Measurements from ENCODE around the gene MGAT5B. TPM values are rescaled to one million over a fixed set of nuclear protein-coding genes. Genes with fewer than 3 reads are reported as not detected.

MGAT5B gene
- total and polyA plus RNA-seq, 2 donors from 2014 or later: 0.56 to 2.3 TPM

DNA sequence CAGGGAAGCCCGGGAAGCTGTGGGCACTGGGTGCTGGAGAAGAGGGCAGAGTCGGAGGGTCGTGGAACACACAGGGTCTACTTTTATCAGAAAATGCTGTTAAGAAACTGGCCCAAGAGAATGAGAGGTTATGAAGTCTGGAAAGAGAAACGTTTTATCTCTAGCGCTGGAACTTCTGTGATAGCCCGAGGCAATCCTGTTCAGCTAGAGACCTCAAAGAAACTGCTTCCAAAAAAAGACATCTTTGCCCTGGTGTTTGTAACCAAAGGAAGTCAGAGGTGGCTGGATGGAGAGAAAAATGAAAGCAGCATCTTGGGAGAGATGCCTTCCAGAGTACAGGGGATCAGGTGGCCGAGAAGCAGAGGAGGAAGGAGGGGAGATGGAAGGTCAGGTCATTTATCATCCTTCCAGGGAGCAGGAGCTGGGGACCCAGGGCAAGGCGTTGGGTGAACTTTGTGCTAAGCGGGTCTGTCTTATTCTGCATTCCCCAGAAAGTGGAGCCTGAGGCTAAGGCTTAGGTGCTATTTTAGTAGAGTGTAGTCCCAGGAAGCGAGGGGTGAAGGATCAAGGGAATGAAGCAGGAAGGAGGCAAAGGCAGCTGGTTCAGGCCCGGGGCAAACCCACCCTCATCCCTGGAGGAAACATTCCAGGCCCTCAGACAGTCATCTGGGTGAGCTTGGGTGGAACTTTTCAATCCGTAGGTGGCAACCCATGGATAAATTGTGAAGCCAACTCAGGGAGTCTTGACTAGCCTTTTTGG lies 66.5 kb downstream of the MGAT5B start:
- Histone ChIP-seq H3K4me1 (ENCODE audit: control insufficient read depth in 2 of 3, insufficient read depth in 2 of 3, low read depth in 1 of 3, low read length in 3 of 3) (no peaks in the 10 kb centered on the region), H3K27me3 (ENCODE audit: control insufficient read depth, insufficient read depth, low read length) (no peaks in the 10 kb centered on the region), H3K9ac (ENCODE audit: low read length in 3 of 3) (no peak overlapping the region), H3K4me3 (ENCODE audit: low read length in 3 of 3) (no peak overlapping the region), H3K9me3 (ENCODE audit: control insufficient read depth in 2 of 3, insufficient read depth in 1 of 3, low read length in 3 of 3) (no peaks in the 10 kb centered on the region), H3K27ac (ENCODE audit: low read depth in 2 of 2, low read length in 2 of 2) (no peak overlapping the region), H3K36me3 (ENCODE audit: control insufficient read depth in 2 of 3, insufficient read depth in 3 of 3, low read length in 3 of 3) (no peaks in the 10 kb centered on the region)
- FAIRE-seq (no peak), DNase-seq (no peak)
- TF ChIP-seq, protein P1, sequence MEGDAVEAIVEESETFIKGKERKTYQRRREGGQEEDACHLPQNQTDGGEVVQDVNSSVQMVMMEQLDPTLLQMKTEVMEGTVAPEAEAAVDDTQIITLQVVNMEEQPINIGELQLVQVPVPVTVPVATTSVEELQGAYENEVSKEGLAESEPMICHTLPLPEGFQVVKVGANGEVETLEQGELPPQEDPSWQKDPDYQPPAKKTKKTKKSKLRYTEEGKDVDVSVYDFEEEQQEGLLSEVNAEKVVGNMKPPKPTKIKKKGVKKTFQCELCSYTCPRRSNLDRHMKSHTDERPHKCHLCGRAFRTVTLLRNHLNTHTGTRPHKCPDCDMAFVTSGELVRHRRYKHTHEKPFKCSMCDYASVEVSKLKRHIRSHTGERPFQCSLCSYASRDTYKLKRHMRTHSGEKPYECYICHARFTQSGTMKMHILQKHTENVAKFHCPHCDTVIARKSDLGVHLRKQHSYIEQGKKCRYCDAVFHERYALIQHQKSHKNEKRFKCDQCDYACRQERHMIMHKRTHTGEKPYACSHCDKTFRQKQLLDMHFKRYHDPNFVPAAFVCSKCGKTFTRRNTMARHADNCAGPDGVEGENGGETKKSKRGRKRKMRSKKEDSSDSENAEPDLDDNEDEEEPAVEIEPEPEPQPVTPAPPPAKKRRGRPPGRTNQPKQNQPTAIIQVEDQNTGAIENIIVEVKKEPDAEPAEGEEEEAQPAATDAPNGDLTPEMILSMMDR (IDR thresholded peaks at IDR 0.05; ENCODE audit: borderline replicate concordance, extremely low read depth, insufficient read depth): no peak
- intact Hi-C loops (cut with DNase I): no loop called here

DNA sequence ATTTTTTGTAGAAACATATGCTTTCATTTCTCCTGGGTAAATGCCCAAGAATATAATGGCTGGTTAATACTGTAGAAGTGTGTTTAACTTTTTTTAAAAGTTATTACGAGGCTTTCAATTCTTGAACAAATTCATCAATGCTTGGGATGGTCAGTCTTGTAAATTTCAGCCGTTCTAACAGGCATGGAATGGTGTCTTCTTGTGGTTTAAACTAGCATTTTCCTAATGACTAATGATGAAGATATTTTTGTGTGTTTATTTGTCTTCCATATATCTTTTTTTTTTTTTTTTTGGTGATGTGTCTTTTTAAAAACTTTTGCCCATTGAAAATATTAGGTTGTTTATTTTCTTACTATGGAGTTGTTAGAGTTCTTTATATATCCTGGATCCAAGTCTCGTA lies 67.1 kb downstream of the MGAT5B start:
- intact Hi-C loops (cut with DNase I): no loop called here
- H3K9ac ChIP-seq (ENCODE audit: low read length in 3 of 3): no peak overlapping the region
- no peaks in the 10 kb centered on the region for H3K9me3 ChIP-seq (ENCODE audit: control insufficient read depth in 2 of 3, insufficient read depth in 1 of 3, low read length in 3 of 3)
- H3K27ac ChIP-seq (ENCODE audit: low read depth in 2 of 2, low read length in 2 of 2): no peak overlapping the region
- no peaks in the 10 kb centered on the region for H3K36me3 ChIP-seq (ENCODE audit: control insufficient read depth in 2 of 3, insufficient read depth in 3 of 3, low read length in 3 of 3)
- TF ChIP-seq, protein P1 (IDR thresholded peaks at IDR 0.05; ENCODE audit: borderline replicate concordance, extremely low read depth, insufficient read depth): no peak
- no peak for FAIRE-seq
- no peaks in the 10 kb centered on the region for H3K27me3 ChIP-seq (ENCODE audit: control insufficient read depth, insufficient read depth, low read length)
- no peak for DNase-seq
- no peaks in the 10 kb centered on the region for H3K4me1 ChIP-seq (ENCODE audit: control insufficient read depth in 2 of 3, insufficient read depth in 2 of 3, low read depth in 1 of 3, low read length in 3 of 3)
- H3K4me3 ChIP-seq (ENCODE audit: low read length in 3 of 3): no peak overlapping the region

DNA sequence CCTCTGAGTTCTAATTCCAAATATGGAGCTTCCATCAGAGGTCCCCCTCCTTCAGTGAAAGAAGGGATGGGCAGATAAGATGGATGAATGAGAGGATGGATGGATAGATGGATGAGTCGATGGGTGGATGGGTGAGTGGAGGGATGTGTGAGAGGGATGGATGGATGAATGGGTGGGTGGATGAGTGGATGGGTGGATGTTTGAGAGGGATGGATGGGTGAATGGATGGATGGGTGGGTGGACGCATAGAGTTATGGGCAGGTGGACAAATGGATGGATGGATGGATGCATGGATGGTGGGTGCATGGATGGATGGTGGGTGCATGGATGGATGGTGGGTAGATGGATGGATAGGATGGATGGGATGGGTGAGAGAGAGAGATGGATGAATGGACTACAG lies 69.0 kb downstream of the MGAT5B start:
- H3K9ac ChIP-seq (ENCODE audit: low read length in 3 of 3): no peak overlapping the region
- no peaks in the 10 kb centered on the region for H3K36me3 ChIP-seq (ENCODE audit: control insufficient read depth in 2 of 3, insufficient read depth in 3 of 3, low read length in 3 of 3)
- no peak overlapping the region for H3K4me3 ChIP-seq (ENCODE audit: low read length in 3 of 3)
- H3K9me3 ChIP-seq (ENCODE audit: control insufficient read depth in 2 of 3, insufficient read depth in 1 of 3, low read length in 3 of 3): no peaks in the 10 kb centered on the region
- DNase-seq (no peak), FAIRE-seq (no peak)
- H3K27ac ChIP-seq (ENCODE audit: low read depth in 2 of 2, low read length in 2 of 2): no peak overlapping the region
- intact Hi-C loops (cut with DNase I): no loop called here
- H3K27me3 ChIP-seq (ENCODE audit: control insufficient read depth, insufficient read depth, low read length): no peaks in the 10 kb centered on the region
- H3K4me1 ChIP-seq (ENCODE audit: control insufficient read depth in 2 of 3, insufficient read depth in 2 of 3, low read depth in 1 of 3, low read length in 3 of 3): no peaks in the 10 kb centered on the region
- TF ChIP-seq, protein P1 (IDR thresholded peaks at IDR 0.05; ENCODE audit: borderline replicate concordance, extremely low read depth, insufficient read depth): no peak
